Measurements from ENCODE around the gene CRIM1. TPM values are rescaled to one million over a fixed set of nuclear protein-coding genes. Genes with fewer than 3 reads are reported as not detected.

CRIM1 gene
- total and polyA plus RNA-seq, 2 of the 8 experiments (the other 6 are each of a cell fraction or from before 2014, with no cell fraction given): 9.4 to 28.4 TPM

DNA sequence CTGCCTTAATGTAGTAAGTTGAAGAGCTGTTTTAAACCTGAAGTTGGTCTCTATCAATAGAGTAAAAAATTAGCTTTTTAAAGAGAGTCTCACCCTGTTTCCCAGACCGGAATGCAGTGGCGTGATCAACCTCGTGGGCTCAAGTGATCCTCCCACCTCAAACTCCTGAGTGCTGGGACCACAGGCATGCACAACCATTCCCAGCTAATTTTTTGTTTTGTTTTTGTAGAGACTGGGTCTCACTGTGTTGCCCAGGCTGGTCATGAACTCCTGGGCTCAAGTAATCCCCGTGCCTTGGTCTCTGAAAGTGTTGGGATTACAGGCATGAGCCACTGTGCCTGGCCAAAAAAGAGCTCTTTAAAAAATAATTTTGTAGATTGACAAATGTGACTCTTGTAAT lies 40.3 kb downstream of the CRIM1 start:
- H2BK12ac ChIP-seq (ENCODE audit: low read depth, low read length): no peak overlapping the region
- no peaks in the 10 kb centered on the region for H3K36me3 ChIP-seq (ENCODE audit: control insufficient read depth in 2 of 4, insufficient read depth in 4 of 4, low read length in 3 of 4)
- H4K8ac ChIP-seq (ENCODE audit: extremely low read depth, insufficient read depth, low read length): no peak overlapping the region
- H3K14ac ChIP-seq (ENCODE audit: insufficient read length): no peak overlapping the region
- no peaks in the 10 kb centered on the region for H3K27me3 ChIP-seq (replicated peaks in 1 of 4; ENCODE audit: control insufficient read depth in 3 of 4, extremely low read depth in 1 of 4, insufficient read depth in 3 of 4, low read length in 3 of 4)
- H3K23ac ChIP-seq (ENCODE audit: insufficient read length): no peak overlapping the region
- peaks cover 9 to 12% of the 10 kb centered on the region in 2 experiments for H4K20me1 ChIP-seq (replicated peaks in 1 of 2; ENCODE audit: control insufficient read depth in 1 of 2, insufficient read depth in 2 of 2, low read length in 2 of 2)
- TF ChIP-seq KDM1A (IDR thresholded peaks at IDR 0.05; ENCODE audit: borderline replicate concordance, low read length) (no peak), BCL11A (IDR thresholded peaks at IDR 0.05; ENCODE audit: low read depth in 2 of 2, low read length in 2 of 2) (no peak), POU5F1 (IDR thresholded peaks at IDR 0.05; ENCODE audit: low read depth, low read length) (no peak), TAF1 (IDR thresholded peaks at IDR 0.05; ENCODE audit: low read depth, low read length) (no peak), GABPA (IDR thresholded peaks at IDR 0.05; ENCODE audit: borderline replicate concordance, insufficient read depth, low read length) (no peak)
- TF ChIP-seq, protein P1, sequence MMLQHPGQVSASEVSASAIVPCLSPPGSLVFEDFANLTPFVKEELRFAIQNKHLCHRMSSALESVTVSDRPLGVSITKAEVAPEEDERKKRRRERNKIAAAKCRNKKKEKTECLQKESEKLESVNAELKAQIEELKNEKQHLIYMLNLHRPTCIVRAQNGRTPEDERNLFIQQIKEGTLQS (IDR thresholded peaks at IDR 0.05; ENCODE audit: insufficient read depth, low read depth, low read length): no peak
- no peak for DNase-seq (ENCODE audit: low read depth in 1 of 2, low spot score in 2 of 2)
- no peak overlapping the region for H2AK5ac ChIP-seq (ENCODE audit: low read depth, low read length)
- H3K56ac ChIP-seq (replicated peaks; ENCODE audit: insufficient read length, low read depth, low read length): no peak overlapping the region
- H3K23me2 ChIP-seq (ENCODE audit: low read depth, low read length): no peaks in the 10 kb centered on the region
- ChIA-PET CTCF (ENCODE audit: partially characterized antibody) (interaction anchor here (0.6 to 1.5 kb wide), 11 partner anchors 9 to 424 kb away, joined by 3 to 5 read pairs (median 3); no protein-coding TSS in a partner anchor), POLR2A (ENCODE audit: partially characterized antibody) (interaction anchor here (0.7 to 1.8 kb wide), 3 partner anchors 10 to 16 kb away, joined by 4 to 9 read pairs (median 4); no protein-coding TSS in a partner anchor)
- no peaks in the 10 kb centered on the region for H3K9me3 ChIP-seq (ENCODE audit: insufficient read depth in 2 of 2, low read depth in 1 of 2, low read length in 1 of 2)
- H3K4me2 ChIP-seq (ENCODE audit: insufficient read depth in 1 of 2, low read depth in 2 of 2, low read length in 2 of 2): no peak overlapping the region
- H2AFZ ChIP-seq (ENCODE audit: low read length): no peak overlapping the region
- H4K91ac ChIP-seq (replicated peaks; ENCODE audit: insufficient read length, low read length): no peak overlapping the region
- H3K18ac ChIP-seq (ENCODE audit: extremely low read depth, low read length): no peak overlapping the region
- H3K27ac ChIP-seq (ENCODE audit: low read depth, low read length): no peak overlapping the region
- H3K79me2 ChIP-seq (ENCODE audit: control insufficient read depth in 1 of 2, insufficient read depth in 2 of 2, low read length in 2 of 2): peaks cover 4 to 96% of the 10 kb centered on the region in 2 experiments; a peak in 3 of 4 replicates
- H2BK120ac ChIP-seq (replicated peaks; ENCODE audit: low read depth, low read length): no peak overlapping the region
- no peak overlapping the region for H3K9ac ChIP-seq (replicated peaks in 1 of 4; ENCODE audit: extremely low read depth in 1 of 4, low read depth in 3 of 4, low read length in 3 of 4)
- no peak overlapping the region for H3K4me3 ChIP-seq (ENCODE audit: extremely low read depth in 1 of 4, insufficient read depth in 2 of 4, low read depth in 3 of 4, low read length in 4 of 4)
- H2BK5ac ChIP-seq (ENCODE audit: low read depth, low read length): no peak overlapping the region
- peaks cover 4% of the 10 kb centered on the region for H3K79me1 ChIP-seq (ENCODE audit: low read depth, low read length)
- peaks cover 0 to 16% (median 13%) of the 10 kb centered on the region in 4 experiments; a peak in 4 of 7 replicates for H3K4me1 ChIP-seq (replicated peaks in 1 of 4; ENCODE audit: control insufficient read depth in 3 of 4, insufficient read depth in 4 of 4, low read length in 3 of 4)
- FAIRE-seq: no peak
- WGBS, 2 experiments (ENCODE audit: extremely low coverage in 1 of 2, insufficient coverage in 1 of 2, insufficient read length in 1 of 2, insufficient replicate concordance in 2 of 2, low coverage in 1 of 2, low lambda C conversion rate in 2 of 2, missing lambda C conversion rate in 1 of 2): 92% methylated on average over 4 of the region's 4 CpGs; no CpG with 5 or more reads in 1 of the 2 experiments
- H4K5ac ChIP-seq (ENCODE audit: insufficient read length, low read depth, low read length): no peak overlapping the region
- H3K4ac ChIP-seq (replicated peaks; ENCODE audit: insufficient read length, low read depth, low read length): no peak overlapping the region
- H2BK15ac ChIP-seq (ENCODE audit: low read length): no peak overlapping the region
- no peak overlapping the region for H2BK20ac ChIP-seq (ENCODE audit: low read length)
